HEK293 (cell line): ENCODE data around the gene BUD23.

Source experiments
- BCL11B ChIP-seq: fragments of 450-650 bp; formaldehyde crosslinking; IDR thresholded peaks from 2 replicates; pipeline ENCODE4 v1.5.1; 2016; ENCODE audit warnings: low read depth, missing biosample characterization, missing genetic modification characterization
- GLIS2 ChIP-seq: fragments of 450-650 bp; formaldehyde crosslinking; IDR thresholded peaks from 2 replicates; pipeline ENCODE4 v1.5.1; 2016; ENCODE audit warnings: missing biosample characterization, missing genetic modification characterization
- KLF16 ChIP-seq: fragments of 450-650 bp; formaldehyde crosslinking; IDR thresholded peaks from 2 replicates; pipeline ENCODE4 v1.5.1; 2017; ENCODE audit warnings: missing biosample characterization, missing genetic modification characterization
- KLF8 ChIP-seq: fragments of 450-650 bp; formaldehyde crosslinking; IDR thresholded peaks from 2 replicates; pipeline ENCODE4 v1.5.1; 2016; ENCODE audit warnings: missing biosample characterization, missing genetic modification characterization
- SCRT1 ChIP-seq: fragments of 450-650 bp; formaldehyde crosslinking; IDR thresholded peaks from 2 replicates; pipeline ENCODE4 v1.5.1; 2016; ENCODE audit warnings: missing biosample characterization, missing genetic modification characterization, borderline replicate concordance
- ZBTB17 ChIP-seq: fragments of 450-650 bp; formaldehyde crosslinking; IDR thresholded peaks from 2 replicates; pipeline ENCODE4 v1.5.1; 2016; ENCODE audit warnings: missing biosample characterization, missing genetic modification characterization
- ZFP37 ChIP-seq: fragments of 450-650 bp; formaldehyde crosslinking; IDR thresholded peaks from 2 replicates; pipeline ENCODE4 v1.5.1; 2016; ENCODE audit warnings: missing biosample characterization, missing genetic modification characterization
- ZNF2 ChIP-seq: fragments of 450-650 bp; formaldehyde crosslinking; IDR thresholded peaks from 2 replicates; pipeline ENCODE4 v1.5.1; 2016; ENCODE audit warnings: missing biosample characterization, missing genetic modification characterization
- ZNF266 ChIP-seq: fragments of 450-650 bp; formaldehyde crosslinking; IDR thresholded peaks from 2 replicates; pipeline ENCODE4 v1.5.1; 2016; ENCODE audit warnings: missing biosample characterization, missing genetic modification characterization, low read depth
- ZNF311 ChIP-seq: fragments of 450-650 bp; formaldehyde crosslinking; IDR thresholded peaks from 2 replicates; pipeline ENCODE4 v1.5.1; 2017; ENCODE audit warnings: missing biosample characterization, missing genetic modification characterization, borderline replicate concordance
- ZNF37A ChIP-seq: fragments of 450-650 bp; IDR thresholded peaks from 2 replicates; pipeline ENCODE4 v1.5.1; 2018; ENCODE audit warnings: missing biosample characterization, missing genetic modification characterization
- ZNF391 ChIP-seq: fragments of 450-650 bp; formaldehyde crosslinking; IDR thresholded peaks from 2 replicates; pipeline ENCODE4 v1.5.1; 2016; ENCODE audit warnings: low read depth, missing biosample characterization, missing genetic modification characterization, borderline replicate concordance
- ZNF473 ChIP-seq: fragments of 450-650 bp; formaldehyde crosslinking; IDR thresholded peaks from 2 replicates; pipeline ENCODE4 v1.5.1; 2017; ENCODE audit warnings: missing biosample characterization, missing genetic modification characterization
- ZNF600 ChIP-seq: fragments of 450-650 bp; formaldehyde crosslinking; IDR thresholded peaks from 2 replicates; pipeline ENCODE4 v1.5.1; 2016; ENCODE audit warnings: missing biosample characterization, missing genetic modification characterization
- ZNF629 ChIP-seq: fragments of 450-650 bp; formaldehyde crosslinking; IDR thresholded peaks from 2 replicates; pipeline ENCODE4 v1.5.1; 2017; ENCODE audit warnings: missing biosample characterization, missing genetic modification characterization
- ZNF658 ChIP-seq: fragments of 450-650 bp; formaldehyde crosslinking; IDR thresholded peaks from 2 replicates; pipeline ENCODE4; 2016; ENCODE audit warnings: missing biosample characterization, missing genetic modification characterization
- ZNF837 ChIP-seq: fragments of 450-650 bp; formaldehyde crosslinking; IDR thresholded peaks from 2 replicates; pipeline ENCODE4 v1.5.1; 2016; ENCODE audit warnings: missing biosample characterization, missing genetic modification characterization
- ZSCAN30 ChIP-seq: fragments of 450-650 bp; IDR thresholded peaks from 2 replicates; pipeline ENCODE4 v1.5.1; 2018; ENCODE audit warnings: missing biosample characterization, mild to moderate bottlenecking, missing genetic modification characterization, moderate library complexity
- TF ChIP-seq, protein P1 (sequence below): fragments of 450-650 bp; formaldehyde crosslinking; IDR thresholded peaks from 2 replicates; pipeline ENCODE4 v1.5.1; 2016; ENCODE audit warnings: missing biosample characterization, missing genetic modification characterization
- TF ChIP-seq, protein P2 (sequence below): fragments of 450-650 bp; formaldehyde crosslinking; IDR thresholded peaks from 2 replicates; pipeline ENCODE4 v1.5.1; 2017; ENCODE audit warnings: missing biosample characterization, missing genetic modification characterization
- TF ChIP-seq, protein P3 (sequence below): fragments of 450-650 bp; formaldehyde crosslinking; IDR thresholded peaks from 2 replicates; pipeline ENCODE4 v1.5.1; 2016; ENCODE audit warnings: missing biosample characterization, missing genetic modification characterization, low read depth
- TF ChIP-seq, protein P4 (sequence below): fragments of 450-650 bp; IDR thresholded peaks from 2 replicates; pipeline ENCODE4 v1.5.1; 2018; ENCODE audit warnings: missing biosample characterization, mild to moderate bottlenecking, missing genetic modification characterization
- TF ChIP-seq, protein P5 (sequence below): fragments of 450-650 bp; formaldehyde crosslinking; IDR thresholded peaks from 2 replicates; pipeline ENCODE4 v1.5.1; 2016; ENCODE audit warnings: missing biosample characterization, missing genetic modification characterization
- TF ChIP-seq, protein P6 (sequence below): IDR thresholded peaks from 2 replicates; pipeline ENCODE4 v1.6.1; 2011; ENCODE audit warnings: mild to moderate bottlenecking, low read depth, low read length, borderline replicate concordance
- TF ChIP-seq, protein P7 (sequence below): fragments of 450-650 bp; formaldehyde crosslinking; IDR thresholded peaks from 2 replicates; pipeline ENCODE4 v1.5.1; 2016; ENCODE audit warnings: missing biosample characterization, missing genetic modification characterization
- TF ChIP-seq, protein P8 (sequence below): fragments of 450-650 bp; formaldehyde crosslinking; IDR thresholded peaks from 2 replicates; pipeline ENCODE4 v1.5.1; 2016; ENCODE audit warnings: missing biosample characterization, missing genetic modification characterization

The BUD23 gene

DNA sequence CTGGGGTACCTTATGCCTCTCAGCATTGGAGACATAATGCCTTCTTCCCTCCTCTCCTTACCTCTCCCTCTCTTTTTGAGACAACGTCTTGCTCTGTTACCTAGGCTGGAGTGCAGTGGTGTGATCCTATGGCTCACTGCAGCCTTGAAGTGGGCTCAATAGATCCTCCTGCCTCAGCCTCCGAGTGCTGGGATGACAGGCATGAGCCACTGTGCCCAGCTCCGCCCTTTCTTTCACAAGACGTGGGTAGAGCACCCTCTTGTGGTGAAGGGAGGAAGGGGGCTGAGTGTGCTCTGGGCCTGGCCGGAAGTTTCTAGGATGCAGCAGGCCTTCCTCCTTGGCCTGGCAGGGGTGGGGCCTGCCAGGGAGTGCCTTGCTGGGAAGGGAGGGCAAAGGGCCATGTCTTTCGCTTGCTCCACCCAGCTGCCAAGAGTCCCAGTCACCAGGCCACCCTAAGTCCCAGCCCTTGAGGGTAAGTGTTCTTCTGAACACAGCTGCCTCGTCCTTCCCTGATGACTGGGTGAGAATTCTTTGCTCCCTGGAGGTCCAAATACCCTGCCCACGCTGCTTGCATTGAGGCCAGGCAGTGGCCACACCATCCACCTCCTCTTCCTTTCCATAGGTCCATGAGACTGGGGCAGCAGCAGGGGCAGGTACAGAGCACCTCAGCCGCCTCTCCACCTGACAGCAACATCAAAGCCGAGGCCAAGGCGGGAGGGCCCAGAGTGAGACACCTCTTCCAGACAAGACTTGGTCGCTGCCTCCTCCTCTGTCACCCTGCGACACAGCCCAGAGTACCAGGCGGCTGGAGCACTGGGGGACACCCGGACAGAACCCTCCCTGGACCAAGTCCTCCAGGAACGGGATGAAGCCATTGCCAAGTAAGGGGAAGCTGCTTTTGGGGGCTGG lies 51.5 kb downstream of the BUD23 start (continued):
- TF ChIP-seq ZNF629 (tag by site-specific recombination) (peak; percentile 42; the same call in 1 of the 2 replicates), ZNF473 (no peak), ZBTB17 (tag by site-specific recombination) (peak; percentile 81), ZNF837 (no peak), ZNF600 (tag by site-specific recombination) (0 out of 2 replicates have a peak, but pooled peaks have one; percentile 42), ZNF658 (tag by site-specific recombination) (no peak), SCRT1 (no peak), ZNF37A (tag by site-specific recombination) (no peak), ZNF266 (no peak), KLF8 (peak; percentile 77), ZFP37 (tag by site-specific recombination) (0 out of 2 replicates have a peak, but pooled peaks have one; percentile 35), ZSCAN30 (tag by site-specific recombination) (no peak; the same call in 1 of the 2 replicates), GLIS2 (peak; percentile 38; the same call in 1 of the 2 replicates), ZNF391 (tag by site-specific recombination) (no peak), KLF16 (tag by site-specific recombination) (peak; percentile 72; the same call in 1 of the 2 replicates), ZNF311 (tag by site-specific recombination) (no peak), ZNF2 (tag by site-specific recombination) (peak; percentile 74), BCL11B (no peak)
- TF ChIP-seq, protein P1, sequence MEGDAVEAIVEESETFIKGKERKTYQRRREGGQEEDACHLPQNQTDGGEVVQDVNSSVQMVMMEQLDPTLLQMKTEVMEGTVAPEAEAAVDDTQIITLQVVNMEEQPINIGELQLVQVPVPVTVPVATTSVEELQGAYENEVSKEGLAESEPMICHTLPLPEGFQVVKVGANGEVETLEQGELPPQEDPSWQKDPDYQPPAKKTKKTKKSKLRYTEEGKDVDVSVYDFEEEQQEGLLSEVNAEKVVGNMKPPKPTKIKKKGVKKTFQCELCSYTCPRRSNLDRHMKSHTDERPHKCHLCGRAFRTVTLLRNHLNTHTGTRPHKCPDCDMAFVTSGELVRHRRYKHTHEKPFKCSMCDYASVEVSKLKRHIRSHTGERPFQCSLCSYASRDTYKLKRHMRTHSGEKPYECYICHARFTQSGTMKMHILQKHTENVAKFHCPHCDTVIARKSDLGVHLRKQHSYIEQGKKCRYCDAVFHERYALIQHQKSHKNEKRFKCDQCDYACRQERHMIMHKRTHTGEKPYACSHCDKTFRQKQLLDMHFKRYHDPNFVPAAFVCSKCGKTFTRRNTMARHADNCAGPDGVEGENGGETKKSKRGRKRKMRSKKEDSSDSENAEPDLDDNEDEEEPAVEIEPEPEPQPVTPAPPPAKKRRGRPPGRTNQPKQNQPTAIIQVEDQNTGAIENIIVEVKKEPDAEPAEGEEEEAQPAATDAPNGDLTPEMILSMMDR, result peak; percentile 93
- TF ChIP-seq, protein P2, sequence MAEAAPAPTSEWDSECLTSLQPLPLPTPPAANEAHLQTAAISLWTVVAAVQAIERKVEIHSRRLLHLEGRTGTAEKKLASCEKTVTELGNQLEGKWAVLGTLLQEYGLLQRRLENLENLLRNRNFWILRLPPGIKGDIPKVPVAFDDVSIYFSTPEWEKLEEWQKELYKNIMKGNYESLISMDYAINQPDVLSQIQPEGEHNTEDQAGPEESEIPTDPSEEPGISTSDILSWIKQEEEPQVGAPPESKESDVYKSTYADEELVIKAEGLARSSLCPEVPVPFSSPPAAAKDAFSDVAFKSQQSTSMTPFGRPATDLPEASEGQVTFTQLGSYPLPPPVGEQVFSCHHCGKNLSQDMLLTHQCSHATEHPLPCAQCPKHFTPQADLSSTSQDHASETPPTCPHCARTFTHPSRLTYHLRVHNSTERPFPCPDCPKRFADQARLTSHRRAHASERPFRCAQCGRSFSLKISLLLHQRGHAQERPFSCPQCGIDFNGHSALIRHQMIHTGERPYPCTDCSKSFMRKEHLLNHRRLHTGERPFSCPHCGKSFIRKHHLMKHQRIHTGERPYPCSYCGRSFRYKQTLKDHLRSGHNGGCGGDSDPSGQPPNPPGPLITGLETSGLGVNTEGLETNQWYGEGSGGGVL (tag by site-specific recombination), result no peak
- TF ChIP-seq, protein P3, sequence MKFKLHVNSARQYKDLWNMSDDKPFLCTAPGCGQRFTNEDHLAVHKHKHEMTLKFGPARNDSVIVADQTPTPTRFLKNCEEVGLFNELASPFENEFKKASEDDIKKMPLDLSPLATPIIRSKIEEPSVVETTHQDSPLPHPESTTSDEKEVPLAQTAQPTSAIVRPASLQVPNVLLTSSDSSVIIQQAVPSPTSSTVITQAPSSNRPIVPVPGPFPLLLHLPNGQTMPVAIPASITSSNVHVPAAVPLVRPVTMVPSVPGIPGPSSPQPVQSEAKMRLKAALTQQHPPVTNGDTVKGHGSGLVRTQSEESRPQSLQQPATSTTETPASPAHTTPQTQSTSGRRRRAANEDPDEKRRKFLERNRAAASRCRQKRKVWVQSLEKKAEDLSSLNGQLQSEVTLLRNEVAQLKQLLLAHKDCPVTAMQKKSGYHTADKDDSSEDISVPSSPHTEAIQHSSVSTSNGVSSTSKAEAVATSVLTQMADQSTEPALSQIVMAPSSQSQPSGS, result no peak
- TF ChIP-seq, protein P4, sequence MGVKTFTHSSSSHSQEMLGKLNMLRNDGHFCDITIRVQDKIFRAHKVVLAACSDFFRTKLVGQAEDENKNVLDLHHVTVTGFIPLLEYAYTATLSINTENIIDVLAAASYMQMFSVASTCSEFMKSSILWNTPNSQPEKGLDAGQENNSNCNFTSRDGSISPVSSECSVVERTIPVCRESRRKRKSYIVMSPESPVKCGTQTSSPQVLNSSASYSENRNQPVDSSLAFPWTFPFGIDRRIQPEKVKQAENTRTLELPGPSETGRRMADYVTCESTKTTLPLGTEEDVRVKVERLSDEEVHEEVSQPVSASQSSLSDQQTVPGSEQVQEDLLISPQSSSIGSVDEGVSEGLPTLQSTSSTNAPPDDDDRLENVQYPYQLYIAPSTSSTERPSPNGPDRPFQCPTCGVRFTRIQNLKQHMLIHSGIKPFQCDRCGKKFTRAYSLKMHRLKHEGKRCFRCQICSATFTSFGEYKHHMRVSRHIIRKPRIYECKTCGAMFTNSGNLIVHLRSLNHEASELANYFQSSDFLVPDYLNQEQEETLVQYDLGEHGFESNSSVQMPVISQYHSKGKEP (tag by site-specific recombination), result 0 out of 2 replicates have a peak, but pooled peaks have one; percentile 22
- TF ChIP-seq, protein P5, sequence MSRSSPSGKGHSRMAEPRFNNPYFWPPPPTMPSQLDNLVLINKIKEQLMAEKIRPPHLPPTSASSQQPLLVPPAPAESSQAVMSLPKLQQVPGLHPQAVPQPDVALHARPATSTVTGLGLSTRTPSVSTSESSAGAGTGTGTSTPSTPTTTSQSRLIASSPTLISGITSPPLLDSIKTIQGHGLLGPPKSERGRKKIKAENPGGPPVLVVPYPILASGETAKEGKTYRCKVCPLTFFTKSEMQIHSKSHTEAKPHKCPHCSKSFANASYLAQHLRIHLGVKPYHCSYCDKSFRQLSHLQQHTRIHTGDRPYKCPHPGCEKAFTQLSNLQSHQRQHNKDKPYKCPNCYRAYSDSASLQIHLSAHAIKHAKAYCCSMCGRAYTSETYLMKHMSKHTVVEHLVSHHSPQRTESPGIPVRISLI (tag by site-specific recombination), result no peak
- TF ChIP-seq, protein P6, sequence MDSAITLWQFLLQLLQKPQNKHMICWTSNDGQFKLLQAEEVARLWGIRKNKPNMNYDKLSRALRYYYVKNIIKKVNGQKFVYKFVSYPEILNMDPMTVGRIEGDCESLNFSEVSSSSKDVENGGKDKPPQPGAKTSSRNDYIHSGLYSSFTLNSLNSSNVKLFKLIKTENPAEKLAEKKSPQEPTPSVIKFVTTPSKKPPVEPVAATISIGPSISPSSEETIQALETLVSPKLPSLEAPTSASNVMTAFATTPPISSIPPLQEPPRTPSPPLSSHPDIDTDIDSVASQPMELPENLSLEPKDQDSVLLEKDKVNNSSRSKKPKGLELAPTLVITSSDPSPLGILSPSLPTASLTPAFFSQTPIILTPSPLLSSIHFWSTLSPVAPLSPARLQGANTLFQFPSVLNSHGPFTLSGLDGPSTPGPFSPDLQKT, result 0 out of 2 replicates have a peak, but pooled peaks have one; percentile 49
- TF ChIP-seq, protein P7, sequence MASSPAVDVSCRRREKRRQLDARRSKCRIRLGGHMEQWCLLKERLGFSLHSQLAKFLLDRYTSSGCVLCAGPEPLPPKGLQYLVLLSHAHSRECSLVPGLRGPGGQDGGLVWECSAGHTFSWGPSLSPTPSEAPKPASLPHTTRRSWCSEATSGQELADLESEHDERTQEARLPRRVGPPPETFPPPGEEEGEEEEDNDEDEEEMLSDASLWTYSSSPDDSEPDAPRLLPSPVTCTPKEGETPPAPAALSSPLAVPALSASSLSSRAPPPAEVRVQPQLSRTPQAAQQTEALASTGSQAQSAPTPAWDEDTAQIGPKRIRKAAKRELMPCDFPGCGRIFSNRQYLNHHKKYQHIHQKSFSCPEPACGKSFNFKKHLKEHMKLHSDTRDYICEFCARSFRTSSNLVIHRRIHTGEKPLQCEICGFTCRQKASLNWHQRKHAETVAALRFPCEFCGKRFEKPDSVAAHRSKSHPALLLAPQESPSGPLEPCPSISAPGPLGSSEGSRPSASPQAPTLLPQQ, result peak; percentile 82
- TF ChIP-seq, protein P8, sequence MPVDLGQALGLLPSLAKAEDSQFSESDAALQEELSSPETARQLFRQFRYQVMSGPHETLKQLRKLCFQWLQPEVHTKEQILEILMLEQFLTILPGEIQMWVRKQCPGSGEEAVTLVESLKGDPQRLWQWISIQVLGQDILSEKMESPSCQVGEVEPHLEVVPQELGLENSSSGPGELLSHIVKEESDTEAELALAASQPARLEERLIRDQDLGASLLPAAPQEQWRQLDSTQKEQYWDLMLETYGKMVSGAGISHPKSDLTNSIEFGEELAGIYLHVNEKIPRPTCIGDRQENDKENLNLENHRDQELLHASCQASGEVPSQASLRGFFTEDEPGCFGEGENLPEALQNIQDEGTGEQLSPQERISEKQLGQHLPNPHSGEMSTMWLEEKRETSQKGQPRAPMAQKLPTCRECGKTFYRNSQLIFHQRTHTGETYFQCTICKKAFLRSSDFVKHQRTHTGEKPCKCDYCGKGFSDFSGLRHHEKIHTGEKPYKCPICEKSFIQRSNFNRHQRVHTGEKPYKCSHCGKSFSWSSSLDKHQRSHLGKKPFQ (tag by site-specific recombination), result 0 out of 2 replicates have a peak, but pooled peaks have one; percentile 36
